ENCODE results near the gene PTBP1.

GRCh38 chr19:810883-811489 lies 13.7 kb downstream of the PTBP1 start:
- TF ChIP-seq HMG20B (CRISPR knock-in tag; IDR thresholded peaks at IDR 0.05) (no peak), CTCF (IDR thresholded peaks at IDR 0.05 in 2 of 3, conservative IDR thresholded peaks at IDR 0.05 in 1 of 3; ENCODE audit: insufficient read depth in 2 of 3, low read depth in 1 of 3, low read length in 3 of 3) (no peak), ZNF224 (CRISPR knock-in tag; IDR thresholded peaks at IDR 0.05) (no peak), CGGBP1 (CRISPR knock-in tag; IDR thresholded peaks at IDR 0.05) (no peak), EP300 (IDR thresholded peaks at IDR 0.05; ENCODE audit: low read length) (no peak), PRMT5 (CRISPR knock-in tag; IDR thresholded peaks at IDR 0.05) (no peak), NR3C1 (CRISPR knock-in tag; IDR thresholded peaks at IDR 0.05) (no peak), HDAC2 (IDR thresholded peaks at IDR 0.05) (no peak), RCOR1 (IDR thresholded peaks at IDR 0.05; ENCODE audit: borderline replicate concordance in 1 of 2, low read depth in 2 of 2, low read length in 2 of 2) (no peak), POLR2A (conservative IDR thresholded peaks at IDR 0.05) (peak; percentile 24; the same call in 1 of the 2 replicates), CHD2 (IDR thresholded peaks at IDR 0.05; ENCODE audit: low read depth, low read length) (no peak), E2F8 (IDR thresholded peaks at IDR 0.05; ENCODE audit: low read depth, partially characterized antibody) (no peak), CBX5 (IDR thresholded peaks at IDR 0.05; ENCODE audit: borderline replicate concordance, low read depth) (no peak), ZNF354B (CRISPR knock-in tag; IDR thresholded peaks at IDR 0.05) (no peak)

Data from K562 (cell line).